ENCODE measurements around the gene CHI3L2. TPM values are rescaled to one million over a fixed set of nuclear protein-coding genes. Genes with fewer than 3 reads are reported as not detected.
A peak's percentile ranks its signal among the peaks of the same experiment; 100 is the strongest.

CHI3L2 gene
- total and polyA plus RNA-seq, 10 of the 15 experiments (the other 5 are each of a cell fraction or from before 2014, with no cell fraction given) = 37.1 to 508 (median 98.3) TPM

DNA sequence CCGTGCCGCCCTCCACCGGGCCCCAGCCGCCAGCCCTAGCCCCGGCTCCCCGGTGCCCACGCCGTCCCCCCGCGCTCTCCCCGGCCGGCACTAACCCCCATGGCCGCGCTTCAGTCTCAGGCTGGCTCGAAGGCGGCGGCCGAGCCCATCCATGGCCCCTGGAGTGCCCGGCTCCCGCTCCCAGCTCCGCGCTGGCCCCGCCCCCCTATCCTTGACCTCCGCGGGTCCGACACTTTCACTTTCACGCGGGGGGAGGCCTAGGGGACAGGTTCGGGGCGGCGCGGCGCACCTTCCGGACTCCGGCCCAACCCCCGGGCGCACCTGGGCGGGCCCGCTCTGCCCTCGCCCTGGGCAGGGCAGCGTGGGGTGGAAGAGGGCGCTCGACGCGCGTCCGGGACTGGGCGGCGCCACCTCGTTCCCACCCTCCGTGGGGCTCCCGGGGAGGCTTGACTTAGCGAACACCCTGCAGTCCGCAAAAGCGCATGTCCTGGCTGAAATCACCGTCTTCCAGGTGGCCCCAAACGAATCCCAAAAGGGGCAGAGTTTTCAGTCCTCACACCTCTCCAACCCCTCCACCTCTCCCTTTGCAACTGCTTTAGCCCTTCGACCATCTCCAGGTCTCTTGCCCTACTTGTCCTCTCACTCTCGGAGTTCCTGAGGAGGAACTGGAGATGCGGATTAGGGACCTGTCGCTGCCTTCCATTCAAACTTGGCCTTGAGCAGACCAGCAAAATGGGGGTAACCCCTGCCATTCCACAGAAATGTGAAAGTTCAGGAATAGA lies 23.1 kb upstream of the CHI3L2 start (continued):
- no peak for TF ChIP-seq WRNIP1 (IDR thresholded peaks at IDR 0.05; ENCODE audit: borderline replicate concordance, low read depth, low read length)
- TF ChIP-seq SUPT20H (IDR thresholded peaks at IDR 0.05; ENCODE audit: borderline replicate concordance, control insufficient read depth, low read depth, low read length) = no peak
- TF ChIP-seq RCOR1 (conservative IDR thresholded peaks at IDR 0.05; ENCODE audit: low read depth, low read length) = no peak; the same call in 1 of the 2 replicates
- TF ChIP-seq POLR2A (IDR thresholded peaks at IDR 0.05; ENCODE audit: low read depth, low read length) = peak; percentile 56
- no peak for TF ChIP-seq FOXK2 (IDR thresholded peaks at IDR 0.05)
- no peak for TF ChIP-seq KDM1A (IDR thresholded peaks at IDR 0.05; ENCODE audit: borderline replicate concordance)

DNA sequence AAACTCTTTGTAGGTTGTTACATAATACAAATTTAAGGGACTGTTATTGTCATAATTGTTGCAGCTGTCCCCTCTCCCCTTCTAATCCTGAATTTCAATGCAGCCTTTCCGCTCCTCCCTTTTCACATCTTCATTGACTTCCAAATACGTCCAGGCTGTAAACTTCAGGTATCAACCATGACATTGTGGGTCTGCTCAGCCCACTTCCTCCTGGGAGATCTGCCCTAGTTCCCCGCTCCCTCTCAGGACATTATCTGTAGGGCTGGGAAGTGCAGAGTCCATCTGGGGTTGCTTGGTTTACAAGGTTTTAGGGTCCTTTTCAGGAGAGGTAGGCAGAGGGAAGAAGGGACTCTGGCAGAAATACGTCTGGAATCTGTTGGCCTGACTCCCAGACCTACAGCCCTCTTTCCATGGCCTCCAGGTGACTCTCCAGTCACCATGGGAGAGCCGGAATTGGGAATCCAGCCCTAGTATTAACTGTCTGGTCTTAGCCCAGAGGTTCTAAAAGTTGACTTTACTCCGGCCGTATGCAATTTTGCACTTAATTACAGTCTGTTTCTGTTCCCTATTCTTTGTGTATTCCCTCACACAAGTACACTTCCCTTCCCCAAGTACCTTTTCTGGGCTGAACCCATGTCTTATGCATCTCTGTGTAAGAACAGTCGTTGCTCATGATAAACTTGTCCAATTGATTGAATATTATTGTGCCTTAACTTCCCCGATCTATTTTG lies 22.4 kb upstream of the CHI3L2 start:
- H3K4me2 ChIP-seq (ENCODE audit: control insufficient read depth, insufficient read depth) = peak overlapping the region; percentile 98
- intact Hi-C loops (cut with micrococcal nuclease; ENCODE audit: unreplicated experiment) (loop anchor here (1.0 to 5.0 kb wide), 4 partner anchors 11 to 412 kb away; partner anchors contain the start of genes CD53 and RAP1A), in situ Hi-C loops (cut with MboI) (no loop called here)
- BruUV-seq (replicated peaks) = no TSS peak
- WGBS (ENCODE audit: insufficient coverage, insufficient replicate concordance, low lambda C conversion rate, missing lambda C conversion rate) = 34% methylated on average over 9 of the region's 9 CpGs
- peak overlapping the region; percentile 87 for H3K4me3 ChIP-seq
- H3K27ac ChIP-seq (ENCODE audit: control insufficient read depth, insufficient read depth) = peak overlapping the region; percentile 92
- SMC1A ChIA-PET (ENCODE audit: uncharacterized antibody, unreplicated experiment) = interaction anchor here (2.1 kb wide), 2 partner anchors 11 to 15 kb away, joined by 19 to 24 read pairs; no protein-coding TSS in a partner anchor
- DNase-seq (ENCODE audit: low read depth, low spot score) (no peak), FAIRE-seq (no peak), ATAC-seq (0 out of 3 replicates have a peak, but pooled peaks have one; percentile 1)
- H3K27me3 ChIP-seq (replicated peaks in 1 of 2; ENCODE audit: control insufficient read depth in 2 of 2, insufficient read depth in 2 of 2, low read length in 1 of 2) = no peaks in the 10 kb centered on the region
- peak overlapping the region; percentile 93 for H3K9ac ChIP-seq (ENCODE audit: control insufficient read depth, insufficient read depth, low read length)
- peaks cover 45% of the 10 kb centered on the region for H3K79me2 ChIP-seq (ENCODE audit: control insufficient read depth, insufficient read depth, low read length)
- CTCF ChIA-PET = interaction anchor here (14.9 kb wide), 1 partner anchor 13 kb away, joined by 239 read pairs; no protein-coding TSS in a partner anchor
- H3K4me1 ChIP-seq (ENCODE audit: control insufficient read depth, insufficient read depth, low read length) = peaks cover 39% of the 10 kb centered on the region
- no peaks in the 10 kb centered on the region for H3K9me3 ChIP-seq (replicated peaks; ENCODE audit: control insufficient read depth, insufficient read depth, low read length)
- H4K20me1 ChIP-seq (ENCODE audit: control insufficient read depth, insufficient read depth) = no peaks in the 10 kb centered on the region
- no peak overlapping the region; the same call in 1 of the 2 replicates for H2AFZ ChIP-seq (ENCODE audit: control insufficient read depth, low read depth, low read length)
- no peaks in the 10 kb centered on the region for H3K36me3 ChIP-seq (ENCODE audit: control insufficient read depth in 2 of 2, insufficient read depth in 2 of 2, low read length in 1 of 2)
- POLR2A ChIA-PET = interaction anchor here (2.0 to 2.1 kb wide), 2 partner anchors 10 to 15 kb away, joined by 20 to 27 read pairs; no protein-coding TSS in a partner anchor
- RAD21 ChIA-PET (ENCODE audit: unreplicated experiment) = interaction anchor here (15.0 kb wide), 1 partner anchor 13 kb away, joined by 542 read pairs; no protein-coding TSS in a partner anchor
- TF ChIP-seq SMAD5 (IDR thresholded peaks at IDR 0.05; ENCODE audit: low read depth) (peak; percentile 12; the same call in 1 of the 2 replicates), ZNF687 (IDR thresholded peaks at IDR 0.05) (peak; percentile 52; the same call in 1 of the 2 replicates), NBN (IDR thresholded peaks at IDR 0.05) (peak; percentile 74), ZNF24 (IDR thresholded peaks at IDR 0.05) (peak; percentile 49), POU2F2 (IDR thresholded peaks at IDR 0.05; ENCODE audit: borderline replicate concordance, low read depth, low read length) (peak; percentile 47; the same call in 1 of the 3 replicates), MTA2 (IDR thresholded peaks at IDR 0.05; ENCODE audit: low read depth) (peak; percentile 78), IRF5 (IDR thresholded peaks at IDR 0.05; ENCODE audit: borderline replicate concordance) (no peak), TCF3 (IDR thresholded peaks at IDR 0.05; ENCODE audit: borderline replicate concordance, insufficient read depth, low read depth, low read length) (no peak)

Data from GM12878 (cell line).